OCI-LY3 (cell line): Measurements from ENCODE around the gene EMILIN3.

Experiments
- H2AFZ ChIP-seq: fragments of 200-600, 300-600 bp; shearing (Covaris generic); 2 replicates; pipeline ENCODE4 v1.6.0; 2014; ENCODE audit warnings: antibody characterized with exemption, low read depth, low read length
- H3K27ac ChIP-seq: fragments of 200-600, 300-600 bp; sonication (generic); 2 replicates; pipeline ENCODE4 v1.5.1; 2014; ENCODE audit warnings: mild to moderate bottlenecking, low read length, moderate library complexity, mixed read lengths
- H3K27me3 ChIP-seq: fragments of 200-600, 300-600 bp; sonication (generic); 2 replicates; pipeline ENCODE4 v1.6.1; 2014; ENCODE audit warnings: low read depth, low read length, mixed read lengths
- H3K36me3 ChIP-seq: fragments of 200-600, 300-600 bp; sonication (generic); replicated peaks from 2 replicates; pipeline ENCODE3; 2014; ENCODE audit warnings: low read depth, low read length, mixed read lengths
- H3K4me1 ChIP-seq: fragments of 300-600, 200-600 bp; sonication (generic); 2 replicates; pipeline ENCODE4 v1.6.1; 2014; ENCODE audit warnings: low read length, mixed read lengths
- H3K4me2 ChIP-seq: fragments of 200-600, 300-600 bp; sonication (generic); 2 replicates; pipeline ENCODE4 v1.6.1; 2014; ENCODE audit warnings: low read length, mixed read lengths
- H3K4me3 ChIP-seq: fragments of 300-600, 200-600 bp; sonication (generic); 2 replicates; pipeline ENCODE4 v1.5.1; 2014; ENCODE audit warnings: antibody characterized with exemption, mild to moderate bottlenecking, low read length, moderate library complexity
- H3K79me2 ChIP-seq: fragments of 300-600, 200-600 bp; shearing (Covaris generic); 2 replicates; pipeline ENCODE4 v1.6.1; 2014; ENCODE audit warnings: mild to moderate bottlenecking, low read length, mixed read lengths
- H3K9ac ChIP-seq: fragments of 300-600, 200-600 bp; shearing (Covaris generic); 2 replicates; pipeline ENCODE4 v1.6.0; 2014; ENCODE audit warnings: mild to moderate bottlenecking, low read length, moderate library complexity
- H3K9me3 ChIP-seq: fragments of 200-600, 300-600 bp; shearing (Covaris generic); 2 replicates; pipeline ENCODE4 v1.6.1; 2014; ENCODE audit warnings: low read length, mixed read lengths; ENCODE audit not compliant: insufficient read depth
- H4K20me1 ChIP-seq: fragments of 200-600, 300-600 bp; sonication (generic); 2 replicates; pipeline ENCODE4 v1.6.1; 2016; ENCODE audit warnings: low read length, mixed read lengths; ENCODE audit not compliant: insufficient read depth
- EZH2phosphoT487 ChIP-seq: fragments of 200-600 bp; shearing (Covaris generic); IDR thresholded peaks from 2 replicates; pipeline ENCODE4 v1.6.1; 2018; ENCODE audit warnings: antibody characterized with exemption, mixed run types, low read depth
- TF ChIP-seq, protein P1 (sequence below): fragments of 200-600, 300-600 bp; sonication (generic); IDR thresholded peaks from 2 replicates; pipeline ENCODE4 v1.5.1; 2014; ENCODE audit warnings: antibody characterized with exemption, low read length, low read depth

Gene EMILIN3

DNA sequence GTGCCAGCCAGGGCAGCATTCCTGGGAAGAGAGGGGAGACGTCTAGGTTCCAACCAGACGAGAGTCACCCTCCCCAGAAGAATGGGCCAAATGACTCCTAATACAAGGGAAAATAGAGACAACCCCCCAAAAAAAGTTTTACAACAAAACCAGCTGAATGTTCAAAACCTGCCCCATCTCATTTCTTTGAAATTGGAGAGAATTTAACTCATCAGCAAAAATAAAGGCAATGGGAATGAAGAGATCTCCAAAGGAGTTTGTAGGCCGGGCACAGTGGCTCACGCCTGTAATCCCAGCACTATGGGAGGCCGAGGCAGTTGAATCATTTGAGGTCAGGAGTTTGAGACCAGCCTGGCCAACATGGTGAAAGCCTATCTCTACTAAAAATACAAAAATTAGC is 9.7 kb upstream of the EMILIN3 start:
- Histone ChIP-seq H3K4me3 (no peak overlapping the region), H3K36me3 (no peaks in the 10 kb centered on the region), H3K79me2 (no peaks in the 10 kb centered on the region), H3K27me3 (peaks cover 36% of the 10 kb centered on the region), H3K9me3 (no peaks in the 10 kb centered on the region), H3K4me1 (no peaks in the 10 kb centered on the region), H3K27ac (no peak overlapping the region), H3K4me2 (no peak overlapping the region), H4K20me1 (no peaks in the 10 kb centered on the region), H2AFZ (no peak overlapping the region), H3K9ac (no peak overlapping the region)
- no peak for TF ChIP-seq EZH2phosphoT487
- TF ChIP-seq, protein P1, sequence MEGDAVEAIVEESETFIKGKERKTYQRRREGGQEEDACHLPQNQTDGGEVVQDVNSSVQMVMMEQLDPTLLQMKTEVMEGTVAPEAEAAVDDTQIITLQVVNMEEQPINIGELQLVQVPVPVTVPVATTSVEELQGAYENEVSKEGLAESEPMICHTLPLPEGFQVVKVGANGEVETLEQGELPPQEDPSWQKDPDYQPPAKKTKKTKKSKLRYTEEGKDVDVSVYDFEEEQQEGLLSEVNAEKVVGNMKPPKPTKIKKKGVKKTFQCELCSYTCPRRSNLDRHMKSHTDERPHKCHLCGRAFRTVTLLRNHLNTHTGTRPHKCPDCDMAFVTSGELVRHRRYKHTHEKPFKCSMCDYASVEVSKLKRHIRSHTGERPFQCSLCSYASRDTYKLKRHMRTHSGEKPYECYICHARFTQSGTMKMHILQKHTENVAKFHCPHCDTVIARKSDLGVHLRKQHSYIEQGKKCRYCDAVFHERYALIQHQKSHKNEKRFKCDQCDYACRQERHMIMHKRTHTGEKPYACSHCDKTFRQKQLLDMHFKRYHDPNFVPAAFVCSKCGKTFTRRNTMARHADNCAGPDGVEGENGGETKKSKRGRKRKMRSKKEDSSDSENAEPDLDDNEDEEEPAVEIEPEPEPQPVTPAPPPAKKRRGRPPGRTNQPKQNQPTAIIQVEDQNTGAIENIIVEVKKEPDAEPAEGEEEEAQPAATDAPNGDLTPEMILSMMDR, result no peak

DNA sequence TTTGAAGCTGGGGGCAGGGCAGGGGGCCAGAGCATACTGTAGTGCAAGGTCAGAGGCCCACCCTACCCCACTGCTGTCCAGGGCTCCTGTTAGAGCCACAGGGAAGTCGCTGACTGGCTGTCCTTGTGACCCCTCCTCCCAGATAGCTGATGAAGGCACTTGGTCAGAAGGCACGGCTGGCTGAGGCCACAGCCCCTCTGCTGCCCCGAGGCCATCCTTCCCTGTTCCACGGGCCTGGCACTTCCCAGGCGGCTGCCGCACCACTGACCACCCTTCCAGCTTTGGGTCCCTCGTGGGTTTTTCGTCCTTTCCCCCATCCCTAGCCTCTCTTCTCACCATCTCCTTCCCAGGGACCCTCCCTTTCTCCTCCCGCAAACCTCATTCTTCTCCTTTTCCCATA is 9.2 kb upstream of the EMILIN3 start:
- H3K4me2 ChIP-seq, result no peak overlapping the region
- no peaks in the 10 kb centered on the region for H3K4me1 ChIP-seq
- H2AFZ ChIP-seq, result no peak overlapping the region
- TF ChIP-seq EZH2phosphoT487, result no peak
- TF ChIP-seq, protein P1, result no peak
- no peak overlapping the region for H3K4me3 ChIP-seq
- no peaks in the 10 kb centered on the region for H3K36me3 ChIP-seq
- H3K27ac ChIP-seq, result no peak overlapping the region
- no peaks in the 10 kb centered on the region for H4K20me1 ChIP-seq
- no peaks in the 10 kb centered on the region for H3K9me3 ChIP-seq
- no peak overlapping the region for H3K9ac ChIP-seq
- H3K27me3 ChIP-seq, result peaks cover 36% of the 10 kb centered on the region
- no peaks in the 10 kb centered on the region for H3K79me2 ChIP-seq

DNA sequence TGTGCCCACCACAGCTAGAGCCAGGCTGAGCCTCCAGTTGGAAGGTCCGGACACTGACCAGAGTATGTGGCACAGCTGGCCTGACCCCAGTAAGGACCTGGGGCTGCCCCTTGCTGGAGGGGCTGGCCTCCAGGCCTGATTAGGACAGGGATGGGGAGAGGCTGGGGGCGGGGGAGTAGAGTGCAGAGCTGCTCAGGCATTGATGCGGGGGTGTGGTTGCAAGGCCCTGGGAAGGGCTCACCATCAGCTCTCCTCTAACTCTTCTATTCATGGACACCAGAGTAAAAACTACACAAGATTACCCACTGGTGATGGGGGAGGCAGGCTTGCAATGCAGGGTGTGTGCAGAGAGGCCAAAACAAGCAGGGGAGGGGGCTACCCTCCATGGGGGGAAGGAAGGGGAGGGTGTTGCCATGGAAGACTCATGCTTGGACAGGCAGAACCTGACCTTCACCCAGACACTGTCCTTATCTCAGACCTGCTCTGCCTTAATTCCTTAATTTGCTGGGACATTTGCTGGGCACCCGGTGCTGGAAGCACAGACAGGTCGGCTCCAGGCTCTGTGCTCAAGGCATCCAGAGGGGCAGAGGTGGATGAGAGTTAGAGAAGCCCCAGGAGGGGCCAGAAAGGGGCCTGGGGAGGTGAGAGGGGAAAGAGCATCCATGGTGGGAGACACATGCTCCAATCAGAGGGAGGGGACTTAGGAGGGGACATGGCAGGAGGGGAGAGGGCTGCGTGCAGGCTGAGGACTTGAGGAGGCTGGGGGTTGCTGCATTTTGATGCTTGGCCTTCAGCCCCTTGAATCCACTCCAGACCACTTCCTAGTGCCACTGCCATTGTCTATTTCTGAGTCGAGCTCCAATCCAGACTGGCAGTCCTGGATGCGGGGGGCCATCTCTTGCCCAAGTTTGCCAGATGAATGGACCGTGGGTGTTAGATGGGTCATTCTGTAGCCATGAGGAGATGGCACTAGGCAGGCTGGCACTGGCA is 7.6 kb upstream of the EMILIN3 start:
- peaks cover 23% of the 10 kb centered on the region for H3K27me3 ChIP-seq
- no peak overlapping the region for H2AFZ ChIP-seq
- peaks cover 12% of the 10 kb centered on the region for H3K4me1 ChIP-seq
- no peak overlapping the region for H3K4me2 ChIP-seq
- no peaks in the 10 kb centered on the region for H3K9me3 ChIP-seq
- TF ChIP-seq, protein P1, result no peak
- no peak for TF ChIP-seq EZH2phosphoT487
- no peaks in the 10 kb centered on the region for H3K36me3 ChIP-seq
- no peak overlapping the region for H3K9ac ChIP-seq
- no peaks in the 10 kb centered on the region for H4K20me1 ChIP-seq
- no peaks in the 10 kb centered on the region for H3K79me2 ChIP-seq
- H3K27ac ChIP-seq, result no peak overlapping the region
- H3K4me3 ChIP-seq, result no peak overlapping the region

DNA sequence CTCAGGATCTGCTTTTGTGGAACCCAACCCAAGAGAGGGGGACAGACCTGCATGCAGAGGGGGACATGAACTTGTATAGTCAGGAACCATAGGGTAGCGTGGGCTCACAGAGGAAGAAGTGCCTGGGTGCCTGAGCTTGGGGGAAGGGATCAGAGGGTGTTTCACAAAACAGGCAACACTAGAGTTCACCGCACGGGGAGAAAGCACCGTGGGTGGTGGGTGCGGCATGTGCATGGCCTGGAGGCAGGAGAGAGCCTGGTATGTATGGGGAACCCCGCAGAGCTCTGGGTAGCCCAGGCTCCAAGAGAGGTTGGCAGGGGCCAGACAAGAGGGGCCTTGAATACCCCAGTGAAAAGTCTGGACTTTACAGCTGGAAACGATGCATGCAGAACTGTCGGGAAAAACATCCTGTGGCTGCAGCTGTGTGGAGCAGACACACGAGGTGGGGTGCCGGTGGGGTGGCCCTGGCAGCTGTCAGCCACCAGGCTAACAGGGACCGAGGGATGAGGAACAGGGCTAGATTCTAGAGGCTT is 6.7 kb upstream of the EMILIN3 start:
- H3K27ac ChIP-seq, result no peak overlapping the region
- no peaks in the 10 kb centered on the region for H4K20me1 ChIP-seq
- H3K9ac ChIP-seq, result no peak overlapping the region
- peaks cover 15% of the 10 kb centered on the region for H3K4me1 ChIP-seq
- H3K36me3 ChIP-seq, result no peaks in the 10 kb centered on the region
- H2AFZ ChIP-seq, result no peak overlapping the region
- TF ChIP-seq, protein P1, result no peak
- TF ChIP-seq EZH2phosphoT487, result no peak
- no peak overlapping the region for H3K4me3 ChIP-seq
- peaks cover 18% of the 10 kb centered on the region for H3K27me3 ChIP-seq
- no peak overlapping the region for H3K4me2 ChIP-seq
- no peaks in the 10 kb centered on the region for H3K79me2 ChIP-seq
- H3K9me3 ChIP-seq, result no peaks in the 10 kb centered on the region
